Memory B cell (primary cell): ENCODE results near the gene HIVEP3.

ENCODE experiments used
- ATAC-seq: fragments of 150-1000 bp; cut with Tn5 transposase; 2 replicates; pipeline ENCODE4 v1.10.0; 2021; ENCODE audit warnings: low read depth, mild to moderate bottlenecking, moderate library complexity
- DNase-seq, 2 donors: peaks; one replicate each; pipeline ENCODE4 v3.0.0; 2022; ENCODE audit warnings: low spot score in 2 of 2
- H3K27ac Mint-ChIP-seq: one replicate; pipeline ENCODE4 v1.8.0; 2022; ENCODE audit warnings: mild to moderate bottlenecking, moderate library complexity, mixed read lengths
- H3K27me3 Mint-ChIP-seq: one replicate; pipeline ENCODE4 v1.8.0; 2022; ENCODE audit warnings: mixed read lengths
- H3K36me3 Mint-ChIP-seq: one replicate; pipeline ENCODE4 v1.8.0; 2022; ENCODE audit warnings: mild to moderate bottlenecking, mixed read lengths
- H3K4me1 Mint-ChIP-seq: one replicate; pipeline ENCODE4 v1.8.0; 2022; ENCODE audit warnings: mixed read lengths
- H3K4me3 Mint-ChIP-seq: one replicate; pipeline ENCODE4 v1.8.0; 2022; ENCODE audit warnings: mild to moderate bottlenecking, moderate library complexity, mixed read lengths
- H3K9me3 Mint-ChIP-seq: one replicate; pipeline ENCODE4 v1.8.0; 2022; ENCODE audit warnings: mixed read lengths

The HIVEP3 gene

GRCh38 chr1:41580520-41581172, 338.1 kb downstream of the HIVEP3 start:
- Mint-ChIP-seq H3K36me3 (peaks cover 18% of the 10 kb centered on the region), H3K9me3 (no peaks in the 10 kb centered on the region), H3K4me1 (peaks cover 13% of the 10 kb centered on the region), H3K4me3 (no peak overlapping the region), H3K27ac (peak overlapping the region; percentile 33), H3K27me3 (no peaks in the 10 kb centered on the region)
- ATAC-seq (no peak), DNase-seq (no peak)

- H3K36me3 Mint-ChIP-seq, result peaks cover 17% of the 10 kb centered on the region
- ATAC-seq (no peak), DNase-seq (no peak)
- H3K27me3 Mint-ChIP-seq, result no peaks in the 10 kb centered on the region
- no peaks in the 10 kb centered on the region for H3K9me3 Mint-ChIP-seq
- no peak overlapping the region for H3K4me3 Mint-ChIP-seq
- H3K27ac Mint-ChIP-seq, result no peak overlapping the region
- H3K4me1 Mint-ChIP-seq, result peaks cover 16% of the 10 kb centered on the region
Measured at GRCh38 chr1:41580021-41580420, 338.7 kb downstream of the HIVEP3 start.

GRCh38 chr1:41578712-41579335, 339.9 kb downstream of the HIVEP3 start:
- Mint-ChIP-seq H3K27ac (no peak overlapping the region), H3K27me3 (no peaks in the 10 kb centered on the region), H3K9me3 (no peaks in the 10 kb centered on the region), H3K4me3 (no peak overlapping the region), H3K36me3 (peaks cover 15% of the 10 kb centered on the region), H3K4me1 (peaks cover 20% of the 10 kb centered on the region)
- ATAC-seq, result no peak
- DNase-seq, result no peak

GRCh38 chr1:41576620-41577019, 342.1 kb downstream of the HIVEP3 start:
- Mint-ChIP-seq H3K36me3 (peaks cover 15% of the 10 kb centered on the region), H3K4me1 (peaks cover 23% of the 10 kb centered on the region)
- ATAC-seq, result no peak

DNA sequence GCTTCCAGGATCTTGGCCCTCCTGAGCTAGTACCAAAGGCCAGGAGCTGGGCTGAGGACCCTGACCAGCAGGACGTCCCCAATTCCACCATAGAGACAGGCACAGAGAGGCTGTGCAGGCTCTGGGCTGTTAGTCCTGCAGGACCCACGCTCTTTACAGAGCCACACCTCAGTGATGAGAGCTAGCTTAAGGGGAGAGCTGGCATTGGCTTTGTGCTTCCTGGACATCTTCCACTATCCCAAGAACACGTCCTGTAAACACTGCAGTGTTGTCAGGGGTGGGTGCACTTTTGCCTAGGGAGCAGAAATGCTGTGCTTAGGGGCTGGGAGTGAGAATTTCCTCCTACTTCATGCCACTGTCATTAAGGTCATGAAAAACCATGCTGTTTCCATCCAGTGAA, 342.5 kb downstream of the HIVEP3 start:
- DNase-seq (no peak), ATAC-seq (no peak)
- Mint-ChIP-seq H3K4me1 (peaks cover 23% of the 10 kb centered on the region), H3K9me3 (no peaks in the 10 kb centered on the region), H3K27me3 (no peaks in the 10 kb centered on the region), H3K27ac (no peak overlapping the region), H3K4me3 (no peak overlapping the region), H3K36me3 (peaks cover 16% of the 10 kb centered on the region)

More at GRCh38 chr1:41576620-41577019, 342.1 kb downstream of the HIVEP3 start:
- Mint-ChIP-seq H3K9me3 (no peaks in the 10 kb centered on the region), H3K4me3 (no peak overlapping the region), H3K27me3 (no peaks in the 10 kb centered on the region), H3K27ac (no peak overlapping the region)
- DNase-seq, result no peak

DNA sequence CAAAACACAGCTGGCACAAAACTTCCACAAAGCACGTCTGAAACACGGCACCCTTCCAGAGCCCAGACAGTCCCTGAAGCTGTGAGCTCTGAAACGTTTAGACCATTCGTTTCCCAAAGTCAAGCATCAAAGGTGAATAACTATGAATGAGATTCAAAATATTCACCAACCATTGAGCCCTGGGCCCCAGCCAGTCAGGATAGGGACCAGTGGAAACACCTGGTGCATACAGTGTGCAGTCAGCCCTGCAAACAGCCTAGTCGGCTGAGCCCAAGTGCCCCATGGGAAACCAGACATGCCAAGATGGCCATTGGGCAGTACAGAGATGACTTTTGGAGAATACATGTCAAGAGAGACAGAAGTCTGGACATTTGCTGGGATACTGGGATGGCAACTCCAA, 343.9 kb downstream of the HIVEP3 start:
- DNase-seq, result no peak
- H3K27ac Mint-ChIP-seq, result no peak overlapping the region
- peaks cover 10% of the 10 kb centered on the region for H3K36me3 Mint-ChIP-seq

GRCh38 chr1:41573785-41574713, 344.7 kb downstream of the HIVEP3 start:
- no peaks in the 10 kb centered on the region for H3K9me3 Mint-ChIP-seq
- H3K27me3 Mint-ChIP-seq, result no peaks in the 10 kb centered on the region
- H3K27ac Mint-ChIP-seq, result no peak overlapping the region
- no peak overlapping the region for H3K4me3 Mint-ChIP-seq
- H3K4me1 Mint-ChIP-seq, result peaks cover 13% of the 10 kb centered on the region
- H3K36me3 Mint-ChIP-seq, result peaks cover 8% of the 10 kb centered on the region
- ATAC-seq, result peak; percentile 98
- DNase-seq, result peak; percentile 79 to 81

More for the DNA sequence above, 343.9 kb downstream of the HIVEP3 start:
- peaks cover 13% of the 10 kb centered on the region for H3K4me1 Mint-ChIP-seq
- ATAC-seq, result no peak
- no peaks in the 10 kb centered on the region for H3K9me3 Mint-ChIP-seq
- no peaks in the 10 kb centered on the region for H3K27me3 Mint-ChIP-seq
- no peak overlapping the region for H3K4me3 Mint-ChIP-seq

DNA sequence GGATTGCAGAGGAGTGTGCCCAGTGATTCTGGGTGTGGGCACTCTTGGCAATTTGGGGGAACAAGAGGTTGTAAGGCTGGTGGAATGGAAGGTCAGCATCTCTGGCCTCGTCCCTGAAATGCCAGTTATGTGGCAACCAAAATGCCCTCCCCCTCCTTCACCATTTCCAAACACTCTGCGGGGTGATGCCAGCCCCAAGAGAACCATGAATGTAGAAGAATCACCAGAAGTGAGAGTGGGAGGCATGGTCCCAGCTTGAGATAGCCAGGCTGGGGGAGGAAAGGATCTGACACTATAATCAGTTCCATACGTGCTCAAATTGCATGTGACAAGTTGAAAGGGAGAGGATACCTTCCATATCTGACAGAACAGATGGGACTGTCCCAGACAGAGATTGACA, 345.5 kb downstream of the HIVEP3 start:
- Mint-ChIP-seq H3K4me3 (no peak overlapping the region), H3K27ac (no peak overlapping the region), H3K9me3 (no peaks in the 10 kb centered on the region), H3K4me1 (peaks cover 13% of the 10 kb centered on the region), H3K27me3 (no peaks in the 10 kb centered on the region), H3K36me3 (peaks cover 10% of the 10 kb centered on the region)
- no peak for ATAC-seq
- no peak for DNase-seq

- Mint-ChIP-seq H3K4me1 (peaks cover 13% of the 10 kb centered on the region), H3K27ac (no peak overlapping the region), H3K4me3 (no peak overlapping the region), H3K9me3 (no peaks in the 10 kb centered on the region), H3K36me3 (peaks cover 16% of the 10 kb centered on the region), H3K27me3 (no peaks in the 10 kb centered on the region)
- ATAC-seq, result no peak
- DNase-seq, result no peak
Measured at GRCh38 chr1:41572224-41572623, 346.5 kb downstream of the HIVEP3 start.

- Mint-ChIP-seq H3K4me3 (no peak overlapping the region), H3K27me3 (no peaks in the 10 kb centered on the region), H3K9me3 (no peaks in the 10 kb centered on the region), H3K36me3 (peaks cover 27% of the 10 kb centered on the region), H3K4me1 (peaks cover 22% of the 10 kb centered on the region), H3K27ac (no peak overlapping the region)
- DNase-seq (no peak), ATAC-seq (no peak)
Measured at GRCh38 chr1:41571041-41571440, 347.7 kb downstream of the HIVEP3 start.

DNA sequence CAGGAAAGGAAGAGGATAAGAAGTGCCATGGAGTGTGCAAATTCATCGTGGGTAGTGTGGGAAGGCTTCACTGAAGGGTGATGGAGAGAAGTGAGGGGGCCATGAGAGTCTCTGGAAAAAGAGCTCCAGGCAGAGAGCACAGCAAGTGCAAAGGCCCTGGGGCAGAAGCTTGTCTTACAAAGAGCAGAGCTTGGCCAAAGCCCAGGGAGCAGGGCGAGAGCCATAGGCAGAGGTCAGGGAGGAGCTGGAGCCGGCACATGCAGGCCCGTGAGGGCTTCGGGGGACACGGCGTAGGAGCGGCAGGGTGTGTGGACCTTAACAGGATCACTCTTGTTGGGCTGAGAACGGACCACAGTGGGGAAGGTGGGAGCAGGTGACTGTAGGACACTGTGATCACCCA, 350.5 kb downstream of the HIVEP3 start:
- no peaks in the 10 kb centered on the region for H3K27me3 Mint-ChIP-seq
- H3K4me3 Mint-ChIP-seq, result no peak overlapping the region
- DNase-seq (no peak), ATAC-seq (no peak)
- H3K27ac Mint-ChIP-seq, result no peak overlapping the region
- peaks cover 9% of the 10 kb centered on the region for H3K4me1 Mint-ChIP-seq
- H3K36me3 Mint-ChIP-seq, result peaks cover 36% of the 10 kb centered on the region
- no peaks in the 10 kb centered on the region for H3K9me3 Mint-ChIP-seq

DNA sequence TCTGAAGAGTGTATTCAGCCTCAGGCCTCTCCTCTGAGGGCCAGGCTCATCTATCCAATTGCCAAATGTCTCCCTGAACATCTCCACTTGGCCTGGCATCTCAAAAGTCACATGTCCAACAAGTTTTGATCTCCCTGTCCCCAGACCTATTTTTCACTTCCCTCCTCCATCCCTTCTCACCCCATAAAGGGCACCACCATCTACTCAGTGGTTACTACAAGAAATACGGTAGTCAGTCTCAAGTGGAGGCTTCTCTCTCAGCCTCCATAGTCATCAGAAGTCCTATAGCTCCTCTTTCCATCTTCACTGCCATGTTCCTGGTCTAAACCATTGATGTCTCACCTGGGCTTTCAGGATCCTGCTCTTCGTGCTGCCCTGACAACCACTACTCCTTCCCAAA, 351.8 kb downstream of the HIVEP3 start:
- Mint-ChIP-seq H3K27me3 (no peaks in the 10 kb centered on the region), H3K36me3 (peaks cover 36% of the 10 kb centered on the region), H3K4me1 (peaks cover 9% of the 10 kb centered on the region), H3K9me3 (no peaks in the 10 kb centered on the region), H3K4me3 (no peak overlapping the region), H3K27ac (peak overlapping the region; percentile 1)
- ATAC-seq (no peak), DNase-seq (no peak)

- no peak for ATAC-seq
- DNase-seq, result no peak
- Mint-ChIP-seq H3K4me3 (no peak overlapping the region), H3K9me3 (no peaks in the 10 kb centered on the region), H3K27me3 (no peaks in the 10 kb centered on the region), H3K27ac (peak overlapping the region; percentile 1), H3K4me1 (peaks cover 9% of the 10 kb centered on the region), H3K36me3 (peaks cover 32% of the 10 kb centered on the region)
Measured at GRCh38 chr1:41566274-41566885, 352.3 kb downstream of the HIVEP3 start.
